ENCODE data around the gene KIAA0319L.

The KIAA0319L gene

DNA sequence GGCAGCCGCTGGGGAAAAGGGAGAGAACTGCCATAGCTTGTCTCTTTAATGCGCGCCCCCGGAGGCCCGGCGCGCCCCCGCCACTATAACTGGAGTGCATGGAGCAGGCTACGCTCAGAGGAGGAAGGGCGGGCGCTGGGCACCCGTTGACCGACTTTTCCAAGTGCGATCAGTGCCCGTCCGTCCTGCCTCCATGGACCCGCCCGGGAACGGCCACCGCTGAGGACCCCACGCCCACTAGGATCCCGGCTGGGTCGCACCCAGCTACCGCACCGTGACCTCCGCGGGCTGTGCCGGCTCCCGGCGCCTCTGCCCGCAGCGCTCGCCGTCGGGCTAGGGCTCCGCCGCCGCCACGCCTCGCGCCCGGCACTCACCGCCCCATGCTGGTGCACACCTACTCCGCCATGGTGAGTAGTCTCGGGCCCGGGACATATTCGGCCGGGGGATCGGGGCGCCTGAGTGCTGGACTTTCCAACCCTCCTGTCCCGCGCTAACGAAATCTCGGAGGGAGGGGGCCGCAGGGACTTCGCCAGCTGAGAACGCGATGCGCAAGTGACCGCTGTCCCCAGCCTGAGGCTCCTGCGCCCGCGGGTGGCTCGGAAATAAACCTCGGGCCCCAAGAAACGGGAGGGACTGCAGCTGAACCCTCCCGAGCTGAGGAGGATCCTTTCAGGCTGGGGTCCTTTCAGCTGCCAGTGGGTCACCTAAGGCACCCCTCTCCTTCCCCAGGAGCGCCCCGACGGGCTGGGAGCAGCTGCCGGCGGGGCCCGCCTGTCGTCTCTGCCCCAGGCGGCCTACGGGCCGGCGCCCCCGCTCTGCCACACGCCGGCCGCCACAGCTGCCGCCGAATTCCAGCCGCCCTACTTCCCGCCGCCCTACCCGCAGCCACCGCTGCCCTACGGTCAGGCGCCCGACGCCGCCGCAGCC lies 16.3 kb upstream of the KIAA0319L start, which contains the start of gene TFAP2E:
Gene TFAP2E, plus strand, starts transcription at position 117 of the 927 bp plus-strand sequence. Its CDS starts 264 bp downstream, at position 381.
- no peak for TF ChIP-seq GATA2 (IDR thresholded peaks at IDR 0.05; ENCODE audit: low read depth, low read length)
- no peak for TF ChIP-seq GATA3 (IDR thresholded peaks at IDR 0.05; ENCODE audit: low read depth, low read length)

DNA sequence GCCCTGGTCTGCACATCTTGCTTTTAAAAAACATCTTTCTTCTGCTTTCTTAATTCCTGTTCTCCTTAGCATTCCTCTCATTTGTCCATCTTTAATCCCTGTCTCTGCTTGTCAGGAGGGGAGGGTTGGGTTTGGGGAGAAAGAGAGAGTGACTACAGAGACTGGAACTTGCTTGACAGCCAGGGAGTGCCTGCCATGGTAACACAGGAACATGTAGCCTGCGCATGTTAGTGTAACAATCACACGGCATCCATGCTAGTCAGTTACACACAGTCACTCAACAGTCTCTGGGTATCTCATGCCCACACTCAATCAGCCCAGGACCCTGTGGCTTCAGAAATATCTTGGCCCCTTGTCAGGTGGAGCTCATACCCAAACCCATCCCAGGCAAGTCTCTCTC lies 15.1 kb upstream of the KIAA0319L start:
- no peak for TF ChIP-seq GATA2 (IDR thresholded peaks at IDR 0.05; ENCODE audit: low read depth, low read length)
- TF ChIP-seq GATA3 (IDR thresholded peaks at IDR 0.05; ENCODE audit: low read depth, low read length): no peak

DNA sequence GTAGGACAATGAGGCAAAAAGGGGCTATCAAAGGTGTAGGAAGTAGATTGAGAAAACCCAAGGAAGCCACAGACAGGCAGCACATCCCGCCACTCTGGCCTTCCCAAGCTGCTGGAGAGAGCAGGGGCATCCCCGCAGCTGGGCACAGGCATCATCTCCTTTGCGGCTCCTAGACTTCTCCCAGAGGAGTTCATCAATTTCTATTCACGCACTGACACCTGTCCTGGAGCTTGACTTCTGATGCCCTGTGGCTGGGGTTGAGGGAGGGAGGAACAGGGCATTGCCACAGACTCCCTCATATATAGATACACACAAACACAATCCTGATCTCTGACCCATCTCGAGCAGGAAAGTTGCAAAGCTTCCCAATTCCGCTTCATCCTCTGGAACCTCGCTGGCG lies 14.1 kb upstream of the KIAA0319L start:
- TF ChIP-seq GATA3 (IDR thresholded peaks at IDR 0.05; ENCODE audit: low read depth, low read length) (no peak), GATA2 (IDR thresholded peaks at IDR 0.05; ENCODE audit: low read depth, low read length) (no peak)

DNA sequence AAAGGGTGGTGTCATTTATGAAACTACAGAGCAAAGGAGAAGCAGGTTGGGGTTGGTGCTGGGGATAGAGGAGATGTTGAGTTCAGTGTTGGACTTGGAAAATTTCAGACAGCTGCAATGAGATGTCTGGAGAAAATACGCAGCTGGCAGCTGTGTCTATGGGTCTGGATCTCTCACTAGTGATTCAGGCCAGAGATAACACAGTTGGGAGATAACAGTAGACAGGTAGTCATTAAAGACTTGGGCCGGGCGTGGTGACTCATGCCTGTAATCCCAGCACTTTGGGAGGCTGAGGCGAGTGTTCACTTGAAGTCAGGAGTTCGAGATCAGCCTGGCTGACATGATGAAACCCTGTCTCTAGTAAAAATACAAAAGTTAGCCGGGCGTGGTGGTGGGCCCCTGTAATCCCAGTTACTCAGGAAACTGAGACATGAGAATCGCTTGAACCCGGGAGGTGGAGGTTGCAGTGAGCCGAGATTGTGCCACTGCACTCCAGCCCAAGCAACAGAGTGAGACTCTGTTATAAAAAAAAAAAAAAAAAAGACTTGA lies 13.5 kb upstream of the KIAA0319L start:
- TF ChIP-seq GATA2 (IDR thresholded peaks at IDR 0.05; ENCODE audit: low read depth, low read length) (no peak), GATA3 (IDR thresholded peaks at IDR 0.05; ENCODE audit: low read depth, low read length) (no peak)

DNA sequence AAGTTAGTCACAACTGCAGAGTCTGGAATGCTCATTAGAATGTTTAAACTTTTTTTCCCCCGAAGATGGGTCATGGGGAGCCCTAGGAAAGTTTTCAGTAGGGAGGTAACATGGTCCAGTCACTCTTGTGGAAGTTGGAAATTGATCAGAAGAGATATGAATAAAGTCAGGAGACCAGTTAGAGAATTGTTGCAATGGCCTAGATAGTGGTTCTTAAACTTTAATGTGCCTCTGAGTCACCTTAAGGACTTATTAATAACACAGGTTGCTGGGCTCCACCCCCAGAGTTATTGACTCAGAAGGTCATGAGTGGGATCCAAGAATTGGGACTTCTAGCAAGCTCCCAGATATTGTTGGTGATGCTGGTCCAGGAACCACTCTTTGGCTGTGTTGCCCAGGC lies 12.7 kb upstream of the KIAA0319L start:
- TF ChIP-seq GATA3 (IDR thresholded peaks at IDR 0.05; ENCODE audit: low read depth, low read length) (no peak), GATA2 (IDR thresholded peaks at IDR 0.05; ENCODE audit: low read depth, low read length) (no peak)

DNA sequence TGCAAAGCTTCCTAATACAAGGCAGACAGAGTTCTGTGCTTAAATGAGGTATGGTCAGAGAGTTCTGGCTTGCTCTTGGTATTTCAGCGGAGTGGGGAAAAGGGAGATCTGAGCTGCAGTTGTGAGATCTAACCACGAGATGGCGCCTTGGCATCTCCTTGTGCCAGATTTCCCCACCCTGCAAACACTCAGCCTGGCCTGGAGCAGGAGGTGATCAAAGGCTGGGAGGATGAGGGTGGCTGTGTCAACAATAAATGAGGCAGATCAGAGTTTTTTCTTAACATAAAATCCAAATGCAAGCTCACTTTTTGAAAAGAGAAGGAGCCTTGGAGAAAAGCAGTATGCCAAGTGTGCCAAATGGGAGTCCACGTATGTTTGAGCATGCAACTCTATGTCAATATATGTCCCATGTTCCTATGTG lies 11.8 kb upstream of the KIAA0319L start:
- TF ChIP-seq GATA2 (IDR thresholded peaks at IDR 0.05; ENCODE audit: low read depth, low read length) (no peak), GATA3 (IDR thresholded peaks at IDR 0.05; ENCODE audit: low read depth, low read length) (no peak)

DNA sequence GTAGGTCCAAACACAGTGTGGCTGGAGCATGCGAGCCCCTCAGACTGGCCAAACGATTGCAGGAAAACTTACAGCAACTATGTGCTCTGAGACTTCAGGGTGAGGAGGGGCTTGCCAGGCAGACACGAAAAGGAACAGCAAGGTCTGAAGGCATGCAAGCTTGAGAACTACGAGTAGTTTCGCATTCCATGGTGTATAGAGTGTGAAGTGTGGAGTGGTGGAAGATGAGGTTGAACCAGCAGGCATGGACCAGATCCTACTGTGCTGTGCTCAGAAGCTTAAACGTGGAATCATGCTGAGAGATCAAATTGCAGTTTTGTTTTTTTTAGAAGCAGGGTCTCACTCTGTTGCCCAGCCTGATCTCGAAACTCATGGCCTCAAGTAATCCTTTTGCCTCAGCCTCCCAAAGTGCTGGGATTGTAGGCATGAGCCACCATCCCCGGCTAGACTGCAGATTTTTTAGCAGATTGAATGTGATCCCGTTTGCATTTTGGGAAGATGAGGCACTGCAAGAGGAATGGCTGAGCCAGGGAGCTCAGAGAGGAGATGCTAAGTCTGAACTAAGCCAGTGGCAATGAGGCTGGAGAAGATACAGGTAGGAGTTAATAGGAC lies 10.8 kb upstream of the KIAA0319L start:
- TF ChIP-seq GATA2 (IDR thresholded peaks at IDR 0.05; ENCODE audit: low read depth, low read length) (no peak), GATA3 (IDR thresholded peaks at IDR 0.05; ENCODE audit: low read depth, low read length) (no peak)

DNA sequence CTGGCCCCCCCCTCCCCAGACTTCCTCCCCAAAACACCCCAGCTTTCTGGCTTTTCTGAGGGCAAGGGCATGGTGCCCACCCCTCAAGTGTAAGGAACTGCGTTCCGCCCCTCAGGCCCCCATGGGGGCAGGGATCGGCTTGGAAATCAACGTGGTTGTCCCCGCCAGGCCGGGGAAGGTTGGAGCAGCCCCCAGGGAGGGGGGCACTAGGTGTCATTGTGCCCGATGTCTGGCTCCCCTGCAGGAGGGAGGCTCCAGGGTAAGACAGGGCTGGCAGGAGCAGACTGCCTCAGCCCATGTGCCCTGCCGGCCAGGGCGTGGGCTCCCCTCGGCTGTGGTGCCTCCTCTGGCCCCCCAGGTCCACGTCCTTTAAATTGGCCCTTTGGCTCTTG lies 8.5 kb upstream of the KIAA0319L start:
- no peak for TF ChIP-seq GATA2 (IDR thresholded peaks at IDR 0.05; ENCODE audit: low read depth, low read length)
- no peak for TF ChIP-seq GATA3 (IDR thresholded peaks at IDR 0.05; ENCODE audit: low read depth, low read length)

DNA sequence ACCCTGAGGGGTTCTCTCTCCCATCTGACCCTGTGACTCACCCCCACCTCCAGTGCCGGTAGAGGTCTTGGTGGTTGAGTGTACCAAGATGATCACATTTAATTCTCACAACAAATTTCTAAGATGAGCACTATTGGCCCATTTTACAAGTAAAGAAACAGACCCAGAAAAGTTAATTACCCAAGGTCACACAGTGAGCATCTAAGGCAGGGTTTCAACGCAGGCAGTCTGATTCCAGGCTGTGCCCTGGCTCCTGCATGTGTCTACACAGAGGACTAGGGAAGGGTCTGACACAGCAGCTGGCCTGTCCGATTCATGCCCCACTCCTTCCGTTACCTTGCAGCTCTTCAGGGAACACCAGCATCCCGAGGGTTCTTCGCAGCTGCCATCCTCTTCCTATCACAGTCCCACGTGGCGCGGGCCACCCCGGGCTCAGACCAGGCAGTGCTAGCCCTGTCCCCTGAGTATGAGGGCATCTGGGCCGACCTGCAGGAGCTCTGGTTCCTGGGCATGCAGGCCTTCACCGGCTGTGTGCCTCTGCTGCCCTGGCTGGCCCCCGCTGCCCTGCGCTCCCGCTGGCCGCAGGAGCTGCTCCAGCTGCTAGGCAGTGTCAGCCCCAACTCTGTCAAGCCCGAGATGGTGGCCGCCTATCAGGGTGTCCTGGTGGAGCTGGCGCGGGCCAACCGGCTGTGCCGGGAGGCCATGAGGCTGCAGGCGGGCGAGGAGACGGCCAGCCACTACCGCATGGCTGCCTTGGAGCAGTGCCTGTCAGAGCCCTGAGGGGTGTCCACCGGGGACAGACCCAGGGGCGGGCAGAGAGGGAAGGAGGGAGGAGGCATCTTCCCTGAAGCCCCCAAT lies 7.9 kb upstream of the KIAA0319L start:
- TF ChIP-seq GATA3 (IDR thresholded peaks at IDR 0.05; ENCODE audit: low read depth, low read length): no peak
- no peak for TF ChIP-seq GATA2 (IDR thresholded peaks at IDR 0.05; ENCODE audit: low read depth, low read length)

DNA sequence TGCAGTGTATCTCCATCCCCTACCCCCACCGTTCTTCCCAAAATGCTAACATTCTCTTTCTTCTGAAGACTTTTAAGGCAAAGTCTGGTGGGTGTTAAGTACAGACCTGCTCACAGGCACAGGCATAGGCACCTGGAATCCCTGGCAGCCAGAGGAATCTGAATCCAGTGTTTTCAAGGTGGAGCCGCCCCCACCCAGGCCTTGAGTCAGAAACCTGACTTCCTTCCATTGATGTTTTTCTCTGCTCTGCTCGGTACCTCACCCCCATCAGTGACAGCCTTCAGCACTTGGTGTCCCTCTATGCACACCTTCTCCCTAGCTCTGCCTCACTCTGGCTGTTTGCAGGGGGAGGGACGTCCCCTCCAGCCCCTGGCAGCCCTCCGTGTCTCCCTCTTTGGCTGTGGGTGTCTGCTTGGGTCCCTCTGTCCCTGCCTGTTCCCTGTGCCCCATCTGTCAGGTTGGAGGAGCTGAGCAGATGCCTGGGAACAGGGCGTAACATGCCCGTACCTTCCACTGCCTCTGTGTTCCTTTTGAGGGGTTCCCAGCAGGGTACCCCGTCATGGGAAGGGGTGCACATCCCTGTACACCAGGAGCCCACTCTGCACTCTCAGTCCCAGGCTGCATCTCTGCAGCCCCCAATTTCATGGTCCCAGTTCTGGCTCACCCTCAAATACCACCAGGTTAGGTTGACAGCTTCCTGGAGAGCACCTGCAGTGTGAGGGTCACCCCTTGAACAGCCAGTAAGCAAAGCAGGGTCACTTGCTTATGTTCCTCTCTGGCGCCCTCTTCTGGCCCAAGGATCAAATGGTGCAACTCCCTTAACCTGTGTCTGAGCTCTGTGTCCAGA lies 7.1 kb upstream of the KIAA0319L start:
- TF ChIP-seq GATA3 (IDR thresholded peaks at IDR 0.05; ENCODE audit: low read depth, low read length): no peak
- no peak for TF ChIP-seq GATA2 (IDR thresholded peaks at IDR 0.05; ENCODE audit: low read depth, low read length)

DNA sequence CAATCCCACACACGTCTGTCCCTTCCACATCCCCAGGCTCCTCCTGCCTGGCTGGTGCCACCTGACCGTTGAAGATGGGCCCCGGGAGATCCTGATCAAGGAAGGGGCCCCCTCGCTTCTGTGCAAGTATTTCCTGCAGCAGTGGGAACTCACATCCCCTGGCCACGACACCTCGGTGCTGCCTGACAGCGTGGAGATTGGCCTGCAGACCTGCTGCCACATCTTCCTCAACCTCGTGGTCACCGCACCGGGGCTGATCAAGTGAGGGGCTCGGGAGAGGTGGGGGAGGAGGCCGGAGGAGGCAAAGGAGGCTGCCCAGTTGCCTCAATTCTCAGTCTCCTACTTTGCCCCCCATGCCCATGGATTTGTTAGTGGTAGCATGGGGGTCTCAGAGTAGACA lies 6.0 kb upstream of the KIAA0319L start:
- TF ChIP-seq GATA3 (IDR thresholded peaks at IDR 0.05; ENCODE audit: low read depth, low read length): no peak
- TF ChIP-seq GATA2 (IDR thresholded peaks at IDR 0.05; ENCODE audit: low read depth, low read length): no peak

DNA sequence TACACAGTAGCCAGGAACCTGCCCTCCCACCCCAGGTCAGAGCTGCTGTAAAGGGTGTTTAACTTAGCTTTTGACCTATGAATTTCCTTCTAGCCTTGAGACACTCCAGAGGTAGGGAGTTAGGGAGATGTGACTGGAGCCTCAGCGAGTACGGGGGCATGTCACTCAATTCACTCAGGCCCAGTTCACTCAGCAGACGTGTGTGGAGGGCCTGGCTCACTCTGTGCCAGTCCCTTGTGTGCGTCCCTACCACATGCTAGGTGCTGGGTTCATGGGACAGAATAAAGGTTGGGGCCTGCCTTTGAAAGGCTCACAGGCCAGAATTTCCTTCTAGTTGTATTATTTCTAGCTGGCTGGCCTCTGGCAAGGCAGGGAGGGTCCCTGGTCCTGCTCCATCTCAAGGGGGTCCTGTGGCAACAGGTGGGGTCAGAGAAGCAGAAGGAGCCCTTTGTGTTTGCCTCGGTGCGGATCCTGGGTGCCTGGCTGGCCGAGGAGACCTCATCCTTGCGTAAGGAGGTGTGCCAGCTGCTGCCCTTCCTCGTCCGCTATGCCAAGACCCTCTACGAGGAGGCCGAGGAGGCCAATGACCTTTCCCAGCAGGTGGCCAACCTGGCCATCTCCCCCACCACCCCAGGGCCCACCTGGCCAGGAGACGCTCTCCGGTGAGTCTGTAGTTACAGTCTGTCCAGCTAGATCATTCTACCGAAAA lies 4.9 kb upstream of the KIAA0319L start:
- no peak for TF ChIP-seq GATA3 (IDR thresholded peaks at IDR 0.05; ENCODE audit: low read depth, low read length)
- TF ChIP-seq GATA2 (IDR thresholded peaks at IDR 0.05; ENCODE audit: low read depth, low read length): no peak

All from SH-SY5Y (cell line).